ENCODE data around the gene WDR74.
"Not testable (repeated sequence)": the region's sequence is repeated elsewhere in the genome, so short reads cannot be mapped to it uniquely, and the experiment has no call there.

Gene WDR74

GRCh38 chr11:62846177-62846576 lies 6.8 kb upstream of the WDR74 start:
- Histone ChIP-seq H3K27ac (no peak overlapping the region), H2AFZ (no peak overlapping the region), H3K4me3 (ENCODE audit: low read depth, low read length) (no peak overlapping the region), H3K79me2 (no peaks in the 10 kb centered on the region), H3K4me2 (ENCODE audit: low read length) (no peak overlapping the region), H3K36me3 (ENCODE audit: control insufficient read depth, insufficient read depth, low read length) (no peaks in the 10 kb centered on the region), H3K9ac (no peak overlapping the region), H3K4me1 (peaks cover 5% of the 10 kb centered on the region), H3K27me3 (ENCODE audit: control insufficient read depth, insufficient read depth, low read length) (no peaks in the 10 kb centered on the region), H3K9me3 (ENCODE audit: control insufficient read depth, low read length) (no peaks in the 10 kb centered on the region)
- TF ChIP-seq, protein P1, sequence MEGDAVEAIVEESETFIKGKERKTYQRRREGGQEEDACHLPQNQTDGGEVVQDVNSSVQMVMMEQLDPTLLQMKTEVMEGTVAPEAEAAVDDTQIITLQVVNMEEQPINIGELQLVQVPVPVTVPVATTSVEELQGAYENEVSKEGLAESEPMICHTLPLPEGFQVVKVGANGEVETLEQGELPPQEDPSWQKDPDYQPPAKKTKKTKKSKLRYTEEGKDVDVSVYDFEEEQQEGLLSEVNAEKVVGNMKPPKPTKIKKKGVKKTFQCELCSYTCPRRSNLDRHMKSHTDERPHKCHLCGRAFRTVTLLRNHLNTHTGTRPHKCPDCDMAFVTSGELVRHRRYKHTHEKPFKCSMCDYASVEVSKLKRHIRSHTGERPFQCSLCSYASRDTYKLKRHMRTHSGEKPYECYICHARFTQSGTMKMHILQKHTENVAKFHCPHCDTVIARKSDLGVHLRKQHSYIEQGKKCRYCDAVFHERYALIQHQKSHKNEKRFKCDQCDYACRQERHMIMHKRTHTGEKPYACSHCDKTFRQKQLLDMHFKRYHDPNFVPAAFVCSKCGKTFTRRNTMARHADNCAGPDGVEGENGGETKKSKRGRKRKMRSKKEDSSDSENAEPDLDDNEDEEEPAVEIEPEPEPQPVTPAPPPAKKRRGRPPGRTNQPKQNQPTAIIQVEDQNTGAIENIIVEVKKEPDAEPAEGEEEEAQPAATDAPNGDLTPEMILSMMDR (IDR thresholded peaks at IDR 0.05) = no peak

GRCh38 chr11:62844154-62844553 lies 4.8 kb upstream of the WDR74 start:
- Histone ChIP-seq H3K4me2 (ENCODE audit: low read length) (no peak overlapping the region), H3K79me2 (no peaks in the 10 kb centered on the region), H3K9me3 (ENCODE audit: control insufficient read depth, low read length) (no peaks in the 10 kb centered on the region), H3K4me1 (peaks cover 8% of the 10 kb centered on the region), H3K4me3 (ENCODE audit: low read depth, low read length) (no peak overlapping the region), H2AFZ (no peak overlapping the region), H3K36me3 (ENCODE audit: control insufficient read depth, insufficient read depth, low read length) (no peaks in the 10 kb centered on the region), H3K9ac (no peak overlapping the region), H3K27ac (no peak overlapping the region), H3K27me3 (ENCODE audit: control insufficient read depth, insufficient read depth, low read length) (no peaks in the 10 kb centered on the region)
- TF ChIP-seq, protein P1 (IDR thresholded peaks at IDR 0.05) = no peak

DNA sequence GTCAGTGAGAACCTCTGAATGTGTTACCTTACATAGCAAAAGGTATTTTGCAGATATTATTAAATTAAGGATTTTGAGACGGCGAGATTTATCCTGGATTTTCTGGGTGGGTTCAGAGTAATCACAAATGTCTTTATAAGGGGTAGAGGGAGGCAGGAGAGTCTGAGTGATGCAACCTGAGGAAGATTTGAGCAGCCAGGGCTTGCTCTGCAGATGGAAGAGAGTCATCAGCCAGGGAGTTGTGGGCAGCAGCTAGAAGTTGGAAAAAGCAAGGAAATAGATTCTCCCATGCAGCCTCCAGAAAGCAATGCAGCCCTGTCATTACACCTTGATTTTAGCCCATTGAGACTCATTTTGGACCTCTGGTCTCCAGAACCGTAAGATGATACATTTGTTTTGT lies 4.1 kb upstream of the WDR74 start:
- no peak overlapping the region for H3K27ac ChIP-seq
- TF ChIP-seq, protein P1 (IDR thresholded peaks at IDR 0.05) = no peak
- H3K9me3 ChIP-seq (ENCODE audit: control insufficient read depth, low read length) = no peaks in the 10 kb centered on the region
- H3K4me2 ChIP-seq (ENCODE audit: low read length) = no peak overlapping the region
- no peaks in the 10 kb centered on the region for H3K79me2 ChIP-seq
- no peak overlapping the region for H2AFZ ChIP-seq
- no peak overlapping the region for H3K4me3 ChIP-seq (ENCODE audit: low read depth, low read length)
- H3K27me3 ChIP-seq (ENCODE audit: control insufficient read depth, insufficient read depth, low read length) = no peaks in the 10 kb centered on the region
- H3K36me3 ChIP-seq (ENCODE audit: control insufficient read depth, insufficient read depth, low read length) = no peaks in the 10 kb centered on the region
- H3K9ac ChIP-seq = no peak overlapping the region
- H3K4me1 ChIP-seq = peaks cover 8% of the 10 kb centered on the region

GRCh38 chr11:62842891-62843290 lies 3.5 kb upstream of the WDR74 start:
- Histone ChIP-seq H3K27ac (peak overlapping the region; percentile 100), H2AFZ (peak overlapping the region; percentile 95)
- H3K27me3 ChIP-seq (ENCODE audit: control insufficient read depth, insufficient read depth, low read length); H3K4me2 ChIP-seq (ENCODE audit: low read length); H3K79me2 ChIP-seq; H3K4me3 ChIP-seq (ENCODE audit: low read depth, low read length); H3K4me1 ChIP-seq; H3K9me3 ChIP-seq (ENCODE audit: control insufficient read depth, low read length); H3K36me3 ChIP-seq (ENCODE audit: control insufficient read depth, insufficient read depth, low read length); H3K9ac ChIP-seq: not testable (repeated sequence)

- Histone ChIP-seq H3K4me3 (ENCODE audit: low read depth, low read length) (peak overlapping the region; percentile 86), H3K4me1 (peaks cover 8% of the 10 kb centered on the region), H3K79me2 (no peaks in the 10 kb centered on the region), H2AFZ (peak overlapping the region; percentile 95), H3K27me3 (ENCODE audit: control insufficient read depth, insufficient read depth, low read length) (no peaks in the 10 kb centered on the region), H3K9me3 (ENCODE audit: control insufficient read depth, low read length) (no peaks in the 10 kb centered on the region), H3K27ac (peak overlapping the region; percentile 100), H3K9ac (peak overlapping the region; percentile 33), H3K4me2 (ENCODE audit: low read length) (peak overlapping the region; percentile 97), H3K36me3 (ENCODE audit: control insufficient read depth, insufficient read depth, low read length) (no peaks in the 10 kb centered on the region)
- TF ChIP-seq, protein P1 (IDR thresholded peaks at IDR 0.05) = no peak
These were observed 2.9 kb upstream of the WDR74 start for GRCh38 chr11:62842171-62842741.
